ENCODE measurements around the gene SLC30A2.

Gene SLC30A2

DNA sequence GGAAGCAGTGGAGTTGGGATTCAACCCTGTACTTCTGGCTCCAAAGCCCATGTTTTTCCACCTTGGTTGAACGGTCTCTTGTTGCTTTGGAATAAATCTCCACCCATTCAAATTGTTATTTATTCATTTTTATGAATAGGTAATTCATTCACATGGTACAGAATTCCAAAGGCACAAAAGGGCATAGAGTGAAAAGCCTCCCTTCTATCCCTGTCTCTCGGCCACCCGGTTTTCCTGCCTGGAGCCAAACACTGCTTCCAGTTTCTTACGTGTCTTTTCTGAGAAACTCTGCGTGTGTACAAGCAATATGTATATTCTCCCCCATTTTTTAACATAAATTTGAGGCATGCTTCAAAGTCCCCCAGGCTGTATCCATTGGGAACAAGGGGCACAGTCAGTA lies 20.4 kb downstream of the SLC30A2 start (continued):
- no peak for TF ChIP-seq ZNF830 (tag by site-specific recombination; IDR thresholded peaks at IDR 0.05; ENCODE audit: low read depth)
- TF ChIP-seq MEIS1 (CRISPR knock-in tag; IDR thresholded peaks at IDR 0.05; ENCODE audit: borderline replicate concordance): no peak
- no peak for TF ChIP-seq PRDM6 (tag by site-specific recombination; IDR thresholded peaks at IDR 0.05)
- TF ChIP-seq ZSCAN23 (tag by site-specific recombination; IDR thresholded peaks at IDR 0.05): no peak
- TF ChIP-seq YY1 (tag by site-specific recombination; IDR thresholded peaks at IDR 0.05): no peak
- no peak for TF ChIP-seq ZNF202 (tag by site-specific recombination; IDR thresholded peaks at IDR 0.05; ENCODE audit: borderline replicate concordance)
- TF ChIP-seq ZNF248 (tag by site-specific recombination; IDR thresholded peaks at IDR 0.05): no peak

DNA sequence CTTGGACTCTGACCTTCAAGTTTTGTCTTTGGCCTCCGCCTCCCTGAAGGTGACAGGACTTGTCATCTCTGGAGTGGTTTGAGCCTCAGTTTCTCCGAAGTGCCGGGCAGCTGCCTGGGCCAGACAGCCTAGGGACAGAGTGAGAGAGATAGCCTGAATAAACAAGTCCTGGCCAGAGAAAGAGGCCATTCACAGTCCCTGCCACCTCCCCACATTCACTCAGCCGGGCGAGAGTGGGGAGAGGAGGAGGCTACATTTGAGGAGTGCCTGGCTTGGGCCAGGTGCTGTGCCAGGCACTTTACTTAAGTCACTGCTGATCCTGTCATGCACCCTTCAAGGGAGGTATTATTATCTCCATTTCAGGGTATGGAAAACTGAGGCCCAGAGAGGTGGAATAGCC lies 20.9 kb downstream of the SLC30A2 start:
- Histone ChIP-seq H3K36me3 (ENCODE audit: control insufficient read depth in 2 of 2, insufficient read depth in 1 of 2, low read length in 2 of 2) (no peaks in the 10 kb centered on the region), H3K4me1 (ENCODE audit: control insufficient read depth, insufficient read depth, low read length) (no peaks in the 10 kb centered on the region), H3K9me3 (ENCODE audit: control insufficient read depth, insufficient read depth, low read depth, low read length) (no peaks in the 10 kb centered on the region), H3K4me3 (ENCODE audit: low read depth, low read length) (no peak overlapping the region), H3K27ac (ENCODE audit: extremely low read depth, low read depth, low read length) (no peak overlapping the region)
- peak; percentile 30; the same call in 1 of the 2 replicates for TF ChIP-seq ZNF341 (tag by site-specific recombination; IDR thresholded peaks at IDR 0.05; ENCODE audit: low read depth)
- TF ChIP-seq ZNF416 (tag by site-specific recombination; IDR thresholded peaks at IDR 0.05): no peak
- POLR2A ChIA-PET: no interaction called here
- CTCF ChIA-PET: interaction anchor here (0.6 to 1.0 kb wide), 2 partner anchors 11 to 504 kb away, joined by 3 read pairs; no protein-coding TSS in a partner anchor

DNA sequence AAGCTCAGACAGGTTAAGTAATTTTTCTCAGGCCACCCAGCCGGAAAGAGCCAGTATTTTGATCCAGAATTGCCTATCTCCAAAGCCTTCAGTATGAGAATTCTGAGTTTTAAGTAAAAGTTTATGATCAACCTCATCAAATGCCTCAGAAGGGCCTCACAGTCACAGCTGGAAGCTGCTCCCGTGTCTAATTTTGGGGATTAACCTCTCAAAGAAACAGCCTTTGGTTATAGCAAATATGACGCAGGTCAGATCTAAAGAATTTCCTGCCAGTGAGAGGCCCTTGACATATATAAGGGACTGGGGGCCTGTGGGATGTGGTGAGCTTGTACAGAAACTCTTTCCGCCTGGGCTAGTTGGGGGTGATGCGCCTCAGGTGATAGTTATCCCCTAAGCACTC lies 22.1 kb downstream of the SLC30A2 start:
- POLR2A ChIA-PET: interaction anchor here (0.6 kb wide), 1 partner anchor 132 kb away, joined by 7 read pairs; no protein-coding TSS in a partner anchor
- Histone ChIP-seq H3K36me3 (ENCODE audit: control insufficient read depth in 2 of 2, insufficient read depth in 1 of 2, low read length in 2 of 2) (no peaks in the 10 kb centered on the region), H3K4me3 (ENCODE audit: low read depth, low read length) (no peak overlapping the region), H3K27ac (ENCODE audit: extremely low read depth, low read depth, low read length) (no peak overlapping the region), H3K4me1 (ENCODE audit: control insufficient read depth, insufficient read depth, low read length) (no peaks in the 10 kb centered on the region), H3K9me3 (ENCODE audit: control insufficient read depth, insufficient read depth, low read depth, low read length) (no peaks in the 10 kb centered on the region)
- TF ChIP-seq PRDM6 (tag by site-specific recombination; IDR thresholded peaks at IDR 0.05) (peak; percentile 63), ZFP3 (tag by site-specific recombination; IDR thresholded peaks at IDR 0.05; ENCODE audit: low read depth) (no peak), ZNF621 (tag by site-specific recombination; IDR thresholded peaks at IDR 0.05) (no peak)
- CTCF ChIA-PET: interaction anchor here (0.8 to 1.7 kb wide), 3 partner anchors 11 to 129 kb away, joined by 3 to 7 read pairs (median 4); no protein-coding TSS in a partner anchor

DNA sequence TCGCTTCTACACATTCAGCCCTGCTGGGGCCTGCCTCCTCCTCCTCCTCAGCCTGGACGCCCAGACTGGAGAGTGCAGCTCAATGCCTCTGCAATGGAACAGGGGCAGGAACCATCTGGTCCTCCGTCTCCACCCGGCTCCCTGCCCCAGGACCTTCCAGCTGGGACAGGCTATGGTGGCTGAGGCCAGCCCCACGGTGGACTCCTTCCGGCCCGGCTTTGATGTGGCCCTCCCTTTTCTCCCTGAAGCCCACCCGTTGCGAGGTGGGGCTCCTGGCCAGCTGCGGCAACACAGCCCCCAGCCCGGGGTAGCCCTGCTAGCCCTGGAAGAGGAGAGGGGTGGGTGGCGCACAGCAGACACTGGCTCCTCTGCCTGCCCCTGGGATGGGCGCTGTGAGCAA lies 22.9 kb downstream of the SLC30A2 start:
- ChIA-PET POLR2A (no interaction called here), CTCF (interaction anchor here (0.7 to 1.7 kb wide), 4 partner anchors 12 to 128 kb away, joined by 3 to 7 read pairs (median 3); no protein-coding TSS in a partner anchor)
- no peak overlapping the region for H3K27ac ChIP-seq (ENCODE audit: extremely low read depth, low read depth, low read length)
- no peaks in the 10 kb centered on the region for H3K36me3 ChIP-seq (ENCODE audit: control insufficient read depth in 2 of 2, insufficient read depth in 1 of 2, low read length in 2 of 2)
- no peak overlapping the region for H3K4me3 ChIP-seq (ENCODE audit: low read depth, low read length)
- H3K4me1 ChIP-seq (ENCODE audit: control insufficient read depth, insufficient read depth, low read length): no peaks in the 10 kb centered on the region
- no peak for TF ChIP-seq ZNF146 (tag by site-specific recombination; IDR thresholded peaks at IDR 0.05)
- TF ChIP-seq, protein P1, sequence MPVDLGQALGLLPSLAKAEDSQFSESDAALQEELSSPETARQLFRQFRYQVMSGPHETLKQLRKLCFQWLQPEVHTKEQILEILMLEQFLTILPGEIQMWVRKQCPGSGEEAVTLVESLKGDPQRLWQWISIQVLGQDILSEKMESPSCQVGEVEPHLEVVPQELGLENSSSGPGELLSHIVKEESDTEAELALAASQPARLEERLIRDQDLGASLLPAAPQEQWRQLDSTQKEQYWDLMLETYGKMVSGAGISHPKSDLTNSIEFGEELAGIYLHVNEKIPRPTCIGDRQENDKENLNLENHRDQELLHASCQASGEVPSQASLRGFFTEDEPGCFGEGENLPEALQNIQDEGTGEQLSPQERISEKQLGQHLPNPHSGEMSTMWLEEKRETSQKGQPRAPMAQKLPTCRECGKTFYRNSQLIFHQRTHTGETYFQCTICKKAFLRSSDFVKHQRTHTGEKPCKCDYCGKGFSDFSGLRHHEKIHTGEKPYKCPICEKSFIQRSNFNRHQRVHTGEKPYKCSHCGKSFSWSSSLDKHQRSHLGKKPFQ (tag by site-specific recombination; IDR thresholded peaks at IDR 0.05): no peak
- H3K9me3 ChIP-seq (ENCODE audit: control insufficient read depth, insufficient read depth, low read depth, low read length): no peaks in the 10 kb centered on the region
